ENCODE measurements around the gene MTO1.
"Not testable (repeated sequence)": the region's sequence is repeated elsewhere in the genome, so short reads cannot be mapped to it uniquely, and the experiment has no call there.

MTO1 gene

DNA sequence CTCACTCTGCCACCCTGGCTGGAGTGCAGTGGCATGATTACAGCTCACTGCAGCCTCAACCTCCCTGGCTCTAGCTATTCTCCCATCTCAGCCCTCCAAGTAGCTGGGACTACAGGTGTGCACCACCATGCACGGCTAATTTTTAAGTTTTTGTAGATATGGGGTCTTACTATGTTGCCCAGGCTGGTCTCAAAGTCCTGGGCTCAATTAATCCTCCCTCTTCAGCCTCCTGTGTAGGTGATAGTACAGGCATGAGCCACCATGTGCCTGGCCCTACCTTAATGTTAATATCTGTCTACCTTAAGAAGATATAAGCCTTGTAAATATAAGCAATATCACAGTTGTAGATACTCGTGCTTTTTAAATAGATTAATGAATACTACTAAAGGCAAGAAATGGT lies 42.6 kb downstream of the MTO1 start:
- TF ChIP-seq, protein P1, sequence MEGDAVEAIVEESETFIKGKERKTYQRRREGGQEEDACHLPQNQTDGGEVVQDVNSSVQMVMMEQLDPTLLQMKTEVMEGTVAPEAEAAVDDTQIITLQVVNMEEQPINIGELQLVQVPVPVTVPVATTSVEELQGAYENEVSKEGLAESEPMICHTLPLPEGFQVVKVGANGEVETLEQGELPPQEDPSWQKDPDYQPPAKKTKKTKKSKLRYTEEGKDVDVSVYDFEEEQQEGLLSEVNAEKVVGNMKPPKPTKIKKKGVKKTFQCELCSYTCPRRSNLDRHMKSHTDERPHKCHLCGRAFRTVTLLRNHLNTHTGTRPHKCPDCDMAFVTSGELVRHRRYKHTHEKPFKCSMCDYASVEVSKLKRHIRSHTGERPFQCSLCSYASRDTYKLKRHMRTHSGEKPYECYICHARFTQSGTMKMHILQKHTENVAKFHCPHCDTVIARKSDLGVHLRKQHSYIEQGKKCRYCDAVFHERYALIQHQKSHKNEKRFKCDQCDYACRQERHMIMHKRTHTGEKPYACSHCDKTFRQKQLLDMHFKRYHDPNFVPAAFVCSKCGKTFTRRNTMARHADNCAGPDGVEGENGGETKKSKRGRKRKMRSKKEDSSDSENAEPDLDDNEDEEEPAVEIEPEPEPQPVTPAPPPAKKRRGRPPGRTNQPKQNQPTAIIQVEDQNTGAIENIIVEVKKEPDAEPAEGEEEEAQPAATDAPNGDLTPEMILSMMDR (IDR thresholded peaks at IDR 0.05; ENCODE audit: insufficient read depth, low read depth, low read length, missing control alignments): no peak
- H3K4me3 ChIP-seq (ENCODE audit: low read depth, low read length): no peak overlapping the region
- no peak for DNase-seq (ENCODE audit: low read depth)

DNA sequence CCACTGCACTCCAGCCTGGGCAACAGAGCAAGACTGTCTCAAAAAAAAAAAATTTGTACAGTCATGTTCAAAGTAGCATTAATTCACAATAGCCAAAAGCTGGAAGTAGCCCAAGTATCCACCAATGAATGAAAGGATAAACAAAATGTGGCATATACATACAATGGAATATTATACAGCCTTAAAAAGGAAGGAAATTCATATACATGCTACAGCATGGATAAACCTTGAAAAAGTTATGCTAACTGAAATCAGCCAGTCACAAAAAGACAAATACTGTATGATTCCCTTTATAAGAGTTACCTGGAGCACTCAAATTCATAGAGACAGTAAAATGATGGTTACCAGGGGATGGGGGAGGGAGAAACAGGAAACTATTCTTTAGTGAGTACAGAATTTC lies 43.6 kb downstream of the MTO1 start:
- no peak overlapping the region for H3K4me3 ChIP-seq (ENCODE audit: low read depth, low read length)
- TF ChIP-seq, protein P1 (IDR thresholded peaks at IDR 0.05; ENCODE audit: insufficient read depth, low read depth, low read length, missing control alignments): no peak
- DNase-seq (ENCODE audit: low read depth): no peak

DNA sequence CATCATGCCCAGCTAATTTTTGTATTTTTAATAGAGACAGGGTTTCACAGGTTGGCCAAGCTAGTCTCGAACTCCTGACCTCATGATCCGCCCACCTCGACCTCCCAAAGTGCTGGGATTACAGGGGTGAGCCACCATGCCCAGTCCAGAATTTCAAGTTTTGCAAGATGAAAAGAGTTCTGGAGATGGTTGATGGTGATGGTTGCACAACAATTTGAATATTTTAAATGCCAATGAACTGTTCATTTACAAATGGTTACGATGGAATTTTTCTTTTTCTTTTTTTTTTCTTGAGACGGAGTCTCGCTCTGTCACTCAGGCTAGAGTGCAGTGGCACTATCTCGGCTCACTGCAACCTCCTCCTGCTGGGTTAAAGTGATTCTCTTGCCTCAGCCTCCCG lies 44.2 kb downstream of the MTO1 start:
- DNase-seq (ENCODE audit: low read depth): not testable (repeated sequence)

DNA sequence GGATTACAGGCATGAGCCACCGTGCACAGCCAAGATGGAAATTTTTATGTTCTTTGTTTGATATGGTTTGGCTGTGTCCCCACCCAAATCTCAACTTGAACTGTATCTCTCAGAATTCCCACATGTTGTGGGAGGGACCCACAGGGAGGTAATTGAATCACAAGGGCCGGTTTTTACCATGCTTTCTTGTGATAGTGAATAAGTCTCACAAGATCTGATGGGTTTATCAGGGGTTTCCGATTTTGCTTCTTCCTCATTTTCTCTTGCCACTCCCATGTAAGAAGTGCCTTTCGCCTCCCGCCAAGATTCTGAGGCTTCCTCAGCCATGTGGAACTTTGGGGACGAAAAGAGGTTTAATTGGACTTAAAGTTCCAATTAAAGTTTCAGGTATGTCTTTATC lies 44.7 kb downstream of the MTO1 start:
- no peak for DNase-seq (ENCODE audit: low read depth)
- no peak overlapping the region for H3K4me3 ChIP-seq (ENCODE audit: low read depth, low read length)
- TF ChIP-seq, protein P1 (IDR thresholded peaks at IDR 0.05; ENCODE audit: insufficient read depth, low read depth, low read length, missing control alignments): no peak

More for the DNA sequence above, 44.2 kb downstream of the MTO1 start:
- H3K4me3 ChIP-seq (ENCODE audit: low read depth, low read length): not testable (repeated sequence)

DNA sequence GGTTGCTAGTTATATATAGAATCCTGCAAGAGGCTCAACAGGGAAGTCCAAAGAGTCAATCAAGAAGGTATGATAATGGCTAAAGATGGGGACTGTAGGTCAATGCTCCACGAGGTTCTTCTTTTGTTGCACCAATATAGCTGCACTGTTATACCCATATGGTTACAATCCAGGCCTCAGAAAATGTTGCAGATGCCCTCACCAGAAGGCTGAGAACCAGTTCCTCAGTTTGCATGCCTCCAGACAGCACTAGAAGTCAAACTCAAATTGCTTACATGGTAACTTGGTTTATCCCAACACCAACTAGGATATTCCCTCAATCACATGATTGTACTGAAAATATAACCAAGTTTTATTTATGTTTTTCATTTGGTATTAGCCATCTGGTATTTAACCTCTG lies 47.2 kb downstream of the MTO1 start:
- no peak overlapping the region for H3K4me3 ChIP-seq (ENCODE audit: low read depth, low read length)
- DNase-seq (ENCODE audit: low read depth): no peak
- TF ChIP-seq, protein P1 (IDR thresholded peaks at IDR 0.05; ENCODE audit: insufficient read depth, low read depth, low read length, missing control alignments): no peak

DNA sequence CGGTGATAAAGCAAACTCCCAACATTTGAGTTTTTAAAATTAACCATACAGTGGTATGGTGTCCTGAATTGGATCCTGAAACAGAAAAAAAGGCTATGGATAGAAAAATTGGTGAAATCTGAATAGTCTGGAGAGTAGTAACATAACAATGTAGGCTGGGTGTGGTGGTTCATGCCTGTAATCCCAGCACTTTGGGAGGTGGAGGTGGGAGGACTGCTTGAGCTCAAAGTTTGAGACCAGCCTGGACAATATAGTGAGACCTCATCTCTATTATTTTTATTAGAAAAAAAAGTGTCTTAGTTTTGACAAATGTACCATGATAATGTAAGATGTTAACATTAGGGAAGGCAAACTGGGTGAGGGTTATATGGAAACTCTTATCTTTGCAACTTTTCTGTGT lies 48.3 kb downstream of the MTO1 start:
- H3K4me3 ChIP-seq (ENCODE audit: low read depth, low read length): no peak overlapping the region
- DNase-seq (ENCODE audit: low read depth): no peak
- TF ChIP-seq, protein P1 (IDR thresholded peaks at IDR 0.05; ENCODE audit: insufficient read depth, low read depth, low read length, missing control alignments): no peak

DNA sequence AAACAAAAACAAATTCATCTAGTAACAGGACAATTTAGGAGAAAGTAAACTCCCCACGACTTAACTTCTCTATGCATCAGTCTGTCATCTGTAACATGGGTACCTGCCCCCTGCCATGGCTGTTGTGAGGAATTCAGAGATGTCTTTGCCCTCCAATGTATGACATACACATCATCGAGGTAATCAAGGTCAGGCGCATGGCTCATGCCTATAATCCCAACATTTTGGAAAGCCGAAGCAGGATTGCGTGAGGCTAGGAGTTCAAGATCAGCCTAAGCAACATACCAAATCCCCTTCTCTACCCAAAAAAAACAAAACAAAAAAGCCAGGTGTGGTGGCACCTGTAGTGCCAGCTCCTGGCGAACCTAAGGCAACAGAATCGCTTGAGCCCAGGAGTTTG lies 50.3 kb downstream of the MTO1 start:
- H3K4me3 ChIP-seq (ENCODE audit: low read depth, low read length): no peak overlapping the region
- DNase-seq (ENCODE audit: low read depth): peak; percentile 13
- TF ChIP-seq, protein P1 (IDR thresholded peaks at IDR 0.05; ENCODE audit: insufficient read depth, low read depth, low read length, missing control alignments): no peak

DNA sequence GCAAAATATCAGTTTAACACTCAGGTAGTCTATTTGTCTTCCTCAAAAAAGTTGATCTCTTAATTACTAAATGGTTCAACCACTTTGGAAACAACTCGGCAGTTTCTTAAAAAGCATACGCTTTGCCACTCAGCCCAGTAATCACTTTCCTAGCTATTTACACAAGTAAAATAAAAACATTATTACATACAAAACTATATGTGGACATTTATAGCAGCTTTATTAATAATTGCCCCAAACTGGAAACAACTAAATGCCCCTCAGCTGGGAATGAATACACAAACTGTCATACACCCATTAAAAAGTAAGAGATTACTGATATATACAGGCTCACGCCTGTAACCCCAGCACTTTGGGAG lies 51.9 kb downstream of the MTO1 start:
- DNase-seq (ENCODE audit: low read depth): peak; percentile 51
- TF ChIP-seq, protein P1 (IDR thresholded peaks at IDR 0.05; ENCODE audit: insufficient read depth, low read depth, low read length, missing control alignments): no peak
- H3K4me3 ChIP-seq (ENCODE audit: low read depth, low read length): no peak overlapping the region

All from GM12865 (cell line).